GM21447 (cell line): ENCODE results near the gene POLK.

Source experiments
- ATAC-seq: cut with Tn5 transposase; IDR thresholded peaks from one replicate; pipeline ENCODE4 v1.9.1; 2021; ENCODE audit not compliant: unreplicated experiment

Gene POLK

GRCh38 chr5:75640395-75640794, 128.7 kb downstream of the POLK start:
- no peak for ATAC-seq

GRCh38 chr5:75640826-75641225, 129.1 kb downstream of the POLK start:
- ATAC-seq: no peak

- no peak for ATAC-seq
Measured at GRCh38 chr5:75648712-75649111, 137.0 kb downstream of the POLK start.
